ENCODE measurements around the gene NSD2. TPM values are rescaled to one million over a fixed set of nuclear protein-coding genes. Genes with fewer than 3 reads are reported as not detected.

The NSD2 gene
- total RNA-seq, 1 donor from 2014 or later = 176 TPM

DNA sequence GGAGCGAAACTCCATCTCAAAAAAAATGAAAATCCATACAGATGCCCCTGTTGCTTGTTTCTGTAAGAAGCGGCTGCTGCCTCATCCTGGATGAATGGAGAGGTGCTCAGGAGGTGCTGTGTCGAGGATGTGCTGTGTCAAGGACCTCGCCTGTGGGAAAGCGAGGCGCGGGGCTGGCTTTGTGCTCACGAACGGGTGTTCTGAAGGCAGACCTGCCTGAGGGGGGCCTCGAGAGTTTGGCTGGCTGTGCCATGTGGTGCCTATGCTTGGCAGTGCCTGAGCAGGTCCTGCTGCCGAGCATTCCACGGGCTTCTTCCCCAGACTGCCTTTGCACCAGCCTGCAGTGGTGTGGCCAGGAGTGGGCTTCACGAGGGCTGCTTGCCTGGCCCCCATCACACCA is 61.5 kb downstream of the NSD2 start:
- H3K4me3 ChIP-seq = no peak overlapping the region
- H3F3A ChIP-seq (ENCODE audit: low read depth) = peaks cover 5% of the 10 kb centered on the region
- H3K27ac ChIP-seq = no peak overlapping the region
- no peak for DNase-seq (ENCODE audit: low spot score)
- peaks cover 13% of the 10 kb centered on the region for H3K36me3 ChIP-seq
- no peak overlapping the region for H2AFZ ChIP-seq (replicated peaks)
- H3K27me3 Mint-ChIP-seq (ENCODE audit: insufficient read depth, low read depth) = peaks cover 5% of the 10 kb centered on the region
- H3K4me3 Mint-ChIP-seq = no peak overlapping the region
- no peak overlapping the region for H3K9ac ChIP-seq
- H3K27me3 ChIP-seq = no peaks in the 10 kb centered on the region
- TF ChIP-seq EZH2phosphoT487 (IDR thresholded peaks at IDR 0.05) (no peak), EZH2 (IDR thresholded peaks at IDR 0.05) (no peak)
- TF ChIP-seq, protein P1, sequence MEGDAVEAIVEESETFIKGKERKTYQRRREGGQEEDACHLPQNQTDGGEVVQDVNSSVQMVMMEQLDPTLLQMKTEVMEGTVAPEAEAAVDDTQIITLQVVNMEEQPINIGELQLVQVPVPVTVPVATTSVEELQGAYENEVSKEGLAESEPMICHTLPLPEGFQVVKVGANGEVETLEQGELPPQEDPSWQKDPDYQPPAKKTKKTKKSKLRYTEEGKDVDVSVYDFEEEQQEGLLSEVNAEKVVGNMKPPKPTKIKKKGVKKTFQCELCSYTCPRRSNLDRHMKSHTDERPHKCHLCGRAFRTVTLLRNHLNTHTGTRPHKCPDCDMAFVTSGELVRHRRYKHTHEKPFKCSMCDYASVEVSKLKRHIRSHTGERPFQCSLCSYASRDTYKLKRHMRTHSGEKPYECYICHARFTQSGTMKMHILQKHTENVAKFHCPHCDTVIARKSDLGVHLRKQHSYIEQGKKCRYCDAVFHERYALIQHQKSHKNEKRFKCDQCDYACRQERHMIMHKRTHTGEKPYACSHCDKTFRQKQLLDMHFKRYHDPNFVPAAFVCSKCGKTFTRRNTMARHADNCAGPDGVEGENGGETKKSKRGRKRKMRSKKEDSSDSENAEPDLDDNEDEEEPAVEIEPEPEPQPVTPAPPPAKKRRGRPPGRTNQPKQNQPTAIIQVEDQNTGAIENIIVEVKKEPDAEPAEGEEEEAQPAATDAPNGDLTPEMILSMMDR (IDR thresholded peaks at IDR 0.05) = no peak
- no peaks in the 10 kb centered on the region for H3K4me1 ChIP-seq
- H3K36me3 Mint-ChIP-seq = peaks cover 33% of the 10 kb centered on the region
- H4K20me1 ChIP-seq (ENCODE audit: low read depth) = peaks cover 67% of the 10 kb centered on the region
- no peaks in the 10 kb centered on the region for H3K9me3 Mint-ChIP-seq
- no peak overlapping the region for H3K27ac Mint-ChIP-seq
- peaks cover under 1% of the 10 kb centered on the region for H3K79me2 ChIP-seq (ENCODE audit: low read depth)
- no peaks in the 10 kb centered on the region for H3K9me3 ChIP-seq (ENCODE audit: low read depth)
- no peaks in the 10 kb centered on the region for H3K4me1 Mint-ChIP-seq
- no peak overlapping the region for H3K4me2 ChIP-seq

- Histone ChIP-seq H4K20me1 (ENCODE audit: low read depth) (peaks cover 62% of the 10 kb centered on the region), H3K4me1 (no peaks in the 10 kb centered on the region), H3K79me2 (ENCODE audit: low read depth) (no peaks in the 10 kb centered on the region), H3K9ac (no peak overlapping the region), H3K9me3 (ENCODE audit: low read depth) (no peaks in the 10 kb centered on the region), H3F3A (ENCODE audit: low read depth) (peaks cover 5% of the 10 kb centered on the region), H2AFZ (replicated peaks) (no peak overlapping the region), H3K4me3 (no peak overlapping the region), H3K36me3 (peaks cover 14% of the 10 kb centered on the region), H3K4me2 (no peak overlapping the region), H3K27me3 (no peaks in the 10 kb centered on the region), H3K27ac (no peak overlapping the region)
- Mint-ChIP-seq H3K36me3 (peaks cover 28% of the 10 kb centered on the region), H3K27ac (no peak overlapping the region), H3K9me3 (no peaks in the 10 kb centered on the region), H3K4me1 (no peaks in the 10 kb centered on the region), H3K4me3 (no peak overlapping the region), H3K27me3 (ENCODE audit: insufficient read depth, low read depth) (peaks cover 5% of the 10 kb centered on the region)
- DNase-seq (ENCODE audit: low spot score) = no peak
- TF ChIP-seq EZH2 (IDR thresholded peaks at IDR 0.05) = no peak
- no peak for TF ChIP-seq EZH2phosphoT487 (IDR thresholded peaks at IDR 0.05)
- TF ChIP-seq, protein P1 (IDR thresholded peaks at IDR 0.05) = no peak
Observed at GRCh38 chr4:1933700-1934099, 62.5 kb downstream of the NSD2 start.

- no peaks in the 10 kb centered on the region for H3K9me3 Mint-ChIP-seq
- no peaks in the 10 kb centered on the region for H3K4me1 Mint-ChIP-seq
- H3K79me2 ChIP-seq (ENCODE audit: low read depth) = no peaks in the 10 kb centered on the region
Observed at GRCh38 chr4:1937550-1937949, 66.4 kb downstream of the NSD2 start.

More at GRCh38 chr4:1937550-1937949, 66.4 kb downstream of the NSD2 start:
- no peaks in the 10 kb centered on the region for H3K4me1 ChIP-seq
- DNase-seq (ENCODE audit: low spot score) = no peak
- no peak overlapping the region for H3K27ac ChIP-seq
- TF ChIP-seq, protein P1 (IDR thresholded peaks at IDR 0.05) = no peak
- TF ChIP-seq EZH2 (IDR thresholded peaks at IDR 0.05) (no peak), EZH2phosphoT487 (IDR thresholded peaks at IDR 0.05) (no peak)
- H3F3A ChIP-seq (ENCODE audit: low read depth) = peaks cover 4% of the 10 kb centered on the region
- peaks cover 2% of the 10 kb centered on the region for H3K27me3 Mint-ChIP-seq (ENCODE audit: insufficient read depth, low read depth)
- H3K27ac Mint-ChIP-seq = no peak overlapping the region
- no peak overlapping the region for H3K9ac ChIP-seq
- H3K36me3 Mint-ChIP-seq = peaks cover 32% of the 10 kb centered on the region
- no peak overlapping the region for H3K4me2 ChIP-seq
- no peaks in the 10 kb centered on the region for H3K9me3 ChIP-seq (ENCODE audit: low read depth)
- peaks cover 38% of the 10 kb centered on the region for H3K36me3 ChIP-seq
- no peak overlapping the region for H3K4me3 ChIP-seq
- no peaks in the 10 kb centered on the region for H3K27me3 ChIP-seq
- H4K20me1 ChIP-seq (ENCODE audit: low read depth) = peaks cover 46% of the 10 kb centered on the region
- H2AFZ ChIP-seq (replicated peaks) = no peak overlapping the region
- no peak overlapping the region for H3K4me3 Mint-ChIP-seq
